Epithelial cell of prostate (primary cell): Measurements from ENCODE around the gene RNF149.
A peak's percentile ranks its signal among the peaks of the same experiment; 100 is the strongest.

ENCODE experiments used
- DNase-seq: peaks from one replicate; pipeline ENCODE4 v3.0.0-alpha.2; 2011; ENCODE audit warnings: low read depth, low spot score
- H3K27ac ChIP-seq: fragments of 450-650 bp; 2 replicates; pipeline ENCODE4 v1.5.1; 2017; ENCODE audit warnings: mild to moderate bottlenecking

The RNF149 gene

GRCh38 chr2:101300164-101300563 is 8.3 kb downstream of the RNF149 start:
- no peak for DNase-seq
- no peak overlapping the region for H3K27ac ChIP-seq

- no peak for DNase-seq
- H3K27ac ChIP-seq: no peak overlapping the region
These were observed 8.9 kb downstream of the RNF149 start for GRCh38 chr2:101299604-101300003.

GRCh38 chr2:101297383-101297782 is 11.1 kb downstream of the RNF149 start:
- DNase-seq: no peak
- H3K27ac ChIP-seq: no peak overlapping the region

- no peak overlapping the region for H3K27ac ChIP-seq
- DNase-seq: no peak
These were observed 12.1 kb downstream of the RNF149 start for GRCh38 chr2:101296371-101296770.

GRCh38 chr2:101295895-101296294 is 12.6 kb downstream of the RNF149 start:
- no peak for DNase-seq
- H3K27ac ChIP-seq: no peak overlapping the region

GRCh38 chr2:101294861-101295260 is 13.6 kb downstream of the RNF149 start:
- DNase-seq: no peak
- no peak overlapping the region for H3K27ac ChIP-seq

- no peak for DNase-seq
- no peak overlapping the region for H3K27ac ChIP-seq
These were observed 15.0 kb downstream of the RNF149 start for GRCh38 chr2:101293544-101293943.

GRCh38 chr2:101291973-101292372 is 16.5 kb downstream of the RNF149 start:
- no peak for DNase-seq
- no peak overlapping the region for H3K27ac ChIP-seq

GRCh38 chr2:101290711-101291110 is 17.8 kb downstream of the RNF149 start:
- DNase-seq: no peak

GRCh38 chr2:101287303-101287702 is 21.2 kb downstream of the RNF149 start:
- DNase-seq: no peak

More at GRCh38 chr2:101290711-101291110, 17.8 kb downstream of the RNF149 start:
- no peak overlapping the region for H3K27ac ChIP-seq

GRCh38 chr2:101286684-101287083 is 21.8 kb downstream of the RNF149 start:
- no peak for DNase-seq
- H3K27ac ChIP-seq: no peak overlapping the region

More at GRCh38 chr2:101287303-101287702, 21.2 kb downstream of the RNF149 start:
- H3K27ac ChIP-seq: no peak overlapping the region

GRCh38 chr2:101282980-101283379 is 25.5 kb downstream of the RNF149 start:
- DNase-seq: no peak
- no peak overlapping the region for H3K27ac ChIP-seq

GRCh38 chr2:101281482-101281881 is 27.0 kb downstream of the RNF149 start:
- no peak for DNase-seq
- H3K27ac ChIP-seq: no peak overlapping the region

GRCh38 chr2:101278925-101279324 is 29.6 kb downstream of the RNF149 start:
- DNase-seq: no peak
- H3K27ac ChIP-seq: no peak overlapping the region

- H3K27ac ChIP-seq: no peak overlapping the region
- no peak for DNase-seq
These were observed 31.4 kb downstream of the RNF149 start for GRCh38 chr2:101277111-101277510.

- DNase-seq: no peak
These were observed 34.4 kb downstream of the RNF149 start for GRCh38 chr2:101274142-101274541.

GRCh38 chr2:101273056-101273455 is 35.4 kb downstream of the RNF149 start:
- DNase-seq: no peak
- H3K27ac ChIP-seq: peak overlapping the region; percentile 6

More at GRCh38 chr2:101274142-101274541, 34.4 kb downstream of the RNF149 start:
- no peak overlapping the region for H3K27ac ChIP-seq

GRCh38 chr2:101272045-101272784 is 36.3 kb downstream of the RNF149 start:
- H3K27ac ChIP-seq: peak overlapping the region; percentile 6
- DNase-seq: no peak

- H3K27ac ChIP-seq: no peak overlapping the region
- no peak for DNase-seq
These were observed 37.7 kb downstream of the RNF149 start for GRCh38 chr2:101270700-101271259.

GRCh38 chr2:101267671-101268656 is 40.5 kb downstream of the RNF149 start:
- H3K27ac ChIP-seq: peak overlapping the region; percentile 66
- DNase-seq: no peak
